ENCODE measurements around the gene DENND5A. TPM values are rescaled to one million over a fixed set of nuclear protein-coding genes. Genes with fewer than 3 reads are reported as not detected.

Gene DENND5A
- polyA plus RNA-seq, 1 experiment: 289 TPM

- ChIA-PET CTCF (interaction anchor here (1.2 to 3.8 kb wide), 2 partner anchors 126 to 131 kb away, joined by 3 to 11 read pairs; no protein-coding TSS in a partner anchor), POLR2A (no interaction called here)
- TF ChIP-seq CTCF (IDR thresholded peaks at IDR 0.05; ENCODE audit: insufficient read depth, low read depth, low read length): no peak
- DNase-seq (ENCODE audit: low read depth): no peak
- Histone ChIP-seq H3K4me3 (ENCODE audit: low read depth, low read length) (no peak overlapping the region), H3K27me3 (ENCODE audit: control insufficient read depth, insufficient read depth, low read length) (no peaks in the 10 kb centered on the region), H3K36me3 (ENCODE audit: control insufficient read depth, insufficient read depth, low read length) (peaks cover 35% of the 10 kb centered on the region)
Observed at GRCh38 chr11:9145283-9145682, 119.9 kb downstream of the DENND5A start.

- ChIA-PET POLR2A (interaction anchor here (0.6 kb wide), 1 partner anchor 330 kb away, joined by 6 read pairs; no protein-coding TSS in a partner anchor), CTCF (interaction anchor here (1.2 to 3.8 kb wide), 2 partner anchors 126 to 130 kb away, joined by 3 to 11 read pairs; no protein-coding TSS in a partner anchor)
- H3K4me3 ChIP-seq (ENCODE audit: low read depth, low read length): no peak overlapping the region
- no peak for TF ChIP-seq CTCF (IDR thresholded peaks at IDR 0.05; ENCODE audit: insufficient read depth, low read depth, low read length)
- peaks cover 34% of the 10 kb centered on the region for H3K36me3 ChIP-seq (ENCODE audit: control insufficient read depth, insufficient read depth, low read length)
- DNase-seq (ENCODE audit: low read depth): no peak
- H3K27me3 ChIP-seq (ENCODE audit: control insufficient read depth, insufficient read depth, low read length): no peaks in the 10 kb centered on the region
Observed at GRCh38 chr11:9144828-9145227, 120.3 kb downstream of the DENND5A start.

- Histone ChIP-seq H3K36me3 (ENCODE audit: control insufficient read depth, insufficient read depth, low read length) (peaks cover 40% of the 10 kb centered on the region), H3K4me3 (ENCODE audit: low read depth, low read length) (no peak overlapping the region), H3K27me3 (ENCODE audit: control insufficient read depth, insufficient read depth, low read length) (no peaks in the 10 kb centered on the region)
- ChIA-PET CTCF (interaction anchor here (1.4 to 3.8 kb wide), 2 partner anchors 8 to 129 kb away, joined by 4 to 11 read pairs; no protein-coding TSS in a partner anchor), POLR2A (no interaction called here)
- no peak for DNase-seq (ENCODE audit: low read depth)
- TF ChIP-seq CTCF (IDR thresholded peaks at IDR 0.05; ENCODE audit: insufficient read depth, low read depth, low read length): no peak
Observed at GRCh38 chr11:9143721-9144120, 121.4 kb downstream of the DENND5A start.

- TF ChIP-seq CTCF (IDR thresholded peaks at IDR 0.05; ENCODE audit: insufficient read depth, low read depth, low read length): no peak
- CTCF ChIA-PET: interaction anchor here (1.4 kb wide), 1 partner anchor 9 kb away, joined by 4 read pairs; no protein-coding TSS in a partner anchor
- POLR2A ChIA-PET: no interaction called here
- H3K27me3 ChIP-seq (ENCODE audit: control insufficient read depth, insufficient read depth, low read length): no peaks in the 10 kb centered on the region
- DNase-seq (ENCODE audit: low read depth): no peak
- no peak overlapping the region for H3K4me3 ChIP-seq (ENCODE audit: low read depth, low read length)
- peaks cover 38% of the 10 kb centered on the region for H3K36me3 ChIP-seq (ENCODE audit: control insufficient read depth, insufficient read depth, low read length)
Observed at GRCh38 chr11:9142732-9143131, 122.4 kb downstream of the DENND5A start.

- ChIA-PET CTCF (interaction anchor here (0.6 to 6.9 kb wide), 3 partner anchors 9 to 365 kb away, joined by 3 to 88 read pairs (median 9); no protein-coding TSS in a partner anchor), POLR2A (no interaction called here)
- peaks cover 36% of the 10 kb centered on the region for H3K36me3 ChIP-seq (ENCODE audit: control insufficient read depth, insufficient read depth, low read length)
- no peak for TF ChIP-seq CTCF (IDR thresholded peaks at IDR 0.05; ENCODE audit: insufficient read depth, low read depth, low read length)
- no peaks in the 10 kb centered on the region for H3K27me3 ChIP-seq (ENCODE audit: control insufficient read depth, insufficient read depth, low read length)
- no peak for DNase-seq (ENCODE audit: low read depth)
- H3K4me3 ChIP-seq (ENCODE audit: low read depth, low read length): no peak overlapping the region
Observed at GRCh38 chr11:9141186-9141585, 124.0 kb downstream of the DENND5A start.

All from BJ (cell line).